HCT116 (cell line): ENCODE measurements around the gene MYLK. TPM values are rescaled to one million over a fixed set of nuclear protein-coding genes. Genes with fewer than 3 reads are reported as not detected.

Experiments used
- ATAC-seq: fragments of 200-7000 bp; cut with Tn5 transposase; 2 replicates; pipeline ENCODE4 v1.9.1; 2020; ENCODE audit warnings: mild to moderate bottlenecking, moderate library complexity
- BruUV-seq: library from RNA; stranded (reverse); fragments of 400-500 nt; replicated peaks from 2 replicates; lab custom pipeline; 2021; lab: Mats Ljungman, UMichigan
- CTCF ChIA-PET: fragments of 300-600 bp; sonication (Branson Sonifier 250); formaldehyde crosslinking; loops from one replicate; lab custom pipeline; 2021; ENCODE audit warnings: antibody characterized with exemption; lab: Charles Lee
- POLR2A ChIA-PET: fragments of 300-600, 350-600 bp; sonication (Branson Sonifier 250); formaldehyde crosslinking; loops from one replicate; lab custom pipeline; 2021; ENCODE audit warnings: antibody characterized with exemption; lab: Charles Lee
- RAD21 ChIA-PET, 2 experiments: fragments of 300-600 bp; sonication (Branson Sonifier 250); formaldehyde crosslinking; loops; one replicate each; lab custom pipeline; 2023; ENCODE audit warnings: low total read pairs in 2 of 2; ENCODE audit not compliant: uncharacterized antibody in 2 of 2, unreplicated experiment in 2 of 2, low non-redundant PET in 1 of 2; lab: Charles Lee
- DNase-seq: peaks from one replicate; pipeline ENCODE4 v3.0.0-alpha.2; 2010; ENCODE audit warnings: low read depth, low spot score
- H2AFZ ChIP-seq: fragments of 200-600 bp; shearing (Covaris generic), sonication (generic); 2 replicates; pipeline ENCODE4 v1.6.1; 2017; ENCODE audit warnings: low read depth, mixed run types, mixed read lengths, antibody characterized with exemption, low read length; ENCODE audit not compliant: poor library complexity, severe bottlenecking
- H3K27ac ChIP-seq: 2 replicates; pipeline ENCODE4 v1.5.1; 2012; ENCODE audit warnings: low read depth, low read length
- H3K27me3 ChIP-seq: fragments of 200-600 bp; sonication (generic); 2 replicates; pipeline ENCODE4 v1.6.1; 2016; ENCODE audit warnings: mixed run types, low read length, mixed read lengths; ENCODE audit not compliant: insufficient read depth
- H3K36me3 ChIP-seq, 2 experiments: fragments of 200-500 bp in 1 of 2; fragments of 200-600 bp in 1 of 2; sonication (Bioruptor generic) in 1 of 2; sonication (generic) in 1 of 2; 2 replicates each; pipeline versions ENCODE4 v1.5.1 to v1.6.1; 2014 to 2016; ENCODE audit warnings: low read length in 2 of 2, inconsistent platforms in 1 of 2, mixed read lengths in 1 of 2, mixed run types in 1 of 2; ENCODE audit not compliant: insufficient read depth in 2 of 2, control insufficient read depth in 1 of 2
- H3K4me1 ChIP-seq, 2 experiments: fragments of 200-600 bp in 1 of 2; sonication (generic) in 1 of 2; 2 replicates each; pipeline versions ENCODE4 v1.5.1 to v1.6.1; 2012 to 2017; ENCODE audit warnings: low read length in 2 of 2, inconsistent platforms in 1 of 2, mild to moderate bottlenecking in 1 of 2, mixed read lengths in 1 of 2, mixed run types in 1 of 2, moderate library complexity in 1 of 2; ENCODE audit not compliant: insufficient read depth in 2 of 2, control insufficient read depth in 1 of 2
- H3K4me2 ChIP-seq: fragments of 200-600 bp; sonication (generic); 2 replicates; pipeline ENCODE4 v1.6.1; 2017; ENCODE audit warnings: mixed run types, low read length, mixed read lengths
- H3K4me3 ChIP-seq, 2 experiments: fragments of 200-600 bp in 1 of 2; sonication (generic) in 1 of 2; replicated peaks in 1 of 2; 2 replicates each; pipeline ENCODE4 v1.5.1; 2011 to 2016; ENCODE audit warnings: low read length in 2 of 2, control low read depth in 1 of 2, low read depth in 1 of 2, mild to moderate bottlenecking in 1 of 2, mixed read lengths in 1 of 2, mixed run types in 1 of 2
- H3K79me2 ChIP-seq: fragments of 200-600 bp; sonication (generic); 2 replicates; pipeline ENCODE4 v1.6.1; 2017; ENCODE audit warnings: mild to moderate bottlenecking, mixed run types, low read length, moderate library complexity, mixed read lengths; ENCODE audit not compliant: insufficient read depth
- H3K9ac ChIP-seq: fragments of 200-600 bp; sonication (generic); 2 replicates; pipeline ENCODE4 v1.6.1; 2016; ENCODE audit warnings: low read length, mixed read lengths
- H3K9me2 ChIP-seq: fragments of 200-600 bp; sonication (generic), shearing (Covaris generic); 2 replicates; pipeline ENCODE4 v1.6.1; 2017; ENCODE audit warnings: mixed run types, mild to moderate bottlenecking, moderate library complexity; ENCODE audit not compliant: insufficient read depth
- H3K9me3 ChIP-seq, 2 experiments: fragments of 200-500 bp in 1 of 2; fragments of 200-600 bp in 1 of 2; sonication (Bioruptor generic) in 1 of 2; sonication (generic) in 1 of 2; 2 replicates each; pipeline ENCODE4 v1.6.1; 2014 to 2017; ENCODE audit warnings: low read length in 2 of 2, mixed read lengths in 2 of 2, inconsistent platforms in 1 of 2, low read depth in 1 of 2, mild to moderate bottlenecking in 1 of 2, mixed run types in 1 of 2, moderate library complexity in 1 of 2; ENCODE audit not compliant: control insufficient read depth in 1 of 2, insufficient read depth in 1 of 2
- H4K20me1 ChIP-seq: fragments of 200-600 bp; sonication (generic), shearing (Covaris generic); 2 replicates; pipeline ENCODE4 v1.6.1; 2017; ENCODE audit warnings: mixed run types, mild to moderate bottlenecking, moderate library complexity; ENCODE audit not compliant: insufficient read depth
- CBX3 ChIP-seq: IDR thresholded peaks from 2 replicates; pipeline ENCODE4 v1.6.1; 2012; ENCODE audit warnings: low read depth
- EGR1 ChIP-seq: IDR thresholded peaks from 2 replicates; pipeline ENCODE4 v1.6.1; 2012; ENCODE audit warnings: low read depth
- ELF1 ChIP-seq: IDR thresholded peaks from 2 replicates; pipeline ENCODE4 v1.6.1; 2012; ENCODE audit warnings: low read depth, borderline replicate concordance
- EZH2phosphoT487 ChIP-seq: fragments of 200-600 bp; IDR thresholded peaks from 2 replicates; pipeline ENCODE4 v1.6.1; 2018; ENCODE audit warnings: antibody characterized with exemption, borderline replicate concordance
- JUND ChIP-seq: IDR thresholded peaks from 2 replicates; pipeline ENCODE4 v1.6.1; 2012
- POLR2A ChIP-seq: IDR thresholded peaks from 2 replicates; pipeline ENCODE4 v1.7.0; 2011; ENCODE audit warnings: borderline replicate concordance; ENCODE audit not compliant: insufficient read depth, insufficient read length; ENCODE audit errors: extremely low read depth
- POLR2AphosphoS5 ChIP-seq: IDR thresholded peaks from 2 replicates; pipeline ENCODE4 v1.6.1; 2011; ENCODE audit warnings: mild to moderate bottlenecking, low read depth, low read length, moderate library complexity
- SIN3A ChIP-seq: IDR thresholded peaks from 2 replicates; pipeline ENCODE4 v1.6.1; 2012; ENCODE audit warnings: low read depth
- YY1 ChIP-seq: IDR thresholded peaks from 2 replicates; pipeline ENCODE4 v1.6.1; 2011; ENCODE audit warnings: low read length, low read depth, moderate library complexity, mild to moderate bottlenecking; ENCODE audit not compliant: insufficient replicate concordance; ENCODE audit errors: extremely low read depth
- ZFX ChIP-seq: fragments of 450-650 bp; IDR thresholded peaks from 2 replicates; pipeline ENCODE4 v1.6.1; 2017
- ZNF274 ChIP-seq: fragments of 200-500 bp; sonication (Bioruptor generic); IDR thresholded peaks from 2 replicates; pipeline ENCODE4 v1.6.1; 2014; ENCODE audit warnings: mild to moderate bottlenecking, low read depth, low read length, inconsistent platforms
- intact Hi-C: fragments of 100-400 bp; cut with micrococcal nuclease; formaldehyde crosslinking; loops from 2 replicates; pipeline ENCODE4 v1.10.0; 2022
- total RNA-seq: library from RNA; stranded (reverse); gene quantifications from one replicate; pipeline ENCODE4 v1.2.1, GENCODE V29; 2021; ENCODE audit not compliant: unreplicated experiment
- TF ChIP-seq, protein P1 (sequence below): IDR thresholded peaks from 2 replicates; pipeline ENCODE4 v1.6.1; 2012; ENCODE audit warnings: low read depth
- TF ChIP-seq, protein P2 (sequence below), 3 experiments: fragments of 200-600 bp in 1 of 3; sonication (generic) in 1 of 3; IDR thresholded peaks in 2 of 3; conservative IDR thresholded peaks in 1 of 3; 2 replicates each; pipeline ENCODE4 v1.5.1; 2012 to 2017; ENCODE audit warnings: low read depth in 2 of 3, low read length in 2 of 3, antibody characterized with exemption in 1 of 3, borderline replicate concordance in 1 of 3, control low read depth in 1 of 3, mild to moderate bottlenecking in 1 of 3, mixed read lengths in 1 of 3, mixed run types in 1 of 3, moderate library complexity in 1 of 3; ENCODE audit not compliant: insufficient read depth in 1 of 3

Gene MYLK
- total RNA-seq, 1 experiment from 2014 or later = 3.8 TPM

- H3K4me2 ChIP-seq = no peak overlapping the region
- no peak for ATAC-seq
- BruUV-seq = no TSS peak
- H3K27ac ChIP-seq = no peak overlapping the region
- H3K4me3 ChIP-seq = no peak overlapping the region
- no peaks in the 10 kb centered on the region for H3K27me3 ChIP-seq
- no peak for DNase-seq
- TF ChIP-seq EZH2phosphoT487 = no peak
- TF ChIP-seq, protein P1, sequence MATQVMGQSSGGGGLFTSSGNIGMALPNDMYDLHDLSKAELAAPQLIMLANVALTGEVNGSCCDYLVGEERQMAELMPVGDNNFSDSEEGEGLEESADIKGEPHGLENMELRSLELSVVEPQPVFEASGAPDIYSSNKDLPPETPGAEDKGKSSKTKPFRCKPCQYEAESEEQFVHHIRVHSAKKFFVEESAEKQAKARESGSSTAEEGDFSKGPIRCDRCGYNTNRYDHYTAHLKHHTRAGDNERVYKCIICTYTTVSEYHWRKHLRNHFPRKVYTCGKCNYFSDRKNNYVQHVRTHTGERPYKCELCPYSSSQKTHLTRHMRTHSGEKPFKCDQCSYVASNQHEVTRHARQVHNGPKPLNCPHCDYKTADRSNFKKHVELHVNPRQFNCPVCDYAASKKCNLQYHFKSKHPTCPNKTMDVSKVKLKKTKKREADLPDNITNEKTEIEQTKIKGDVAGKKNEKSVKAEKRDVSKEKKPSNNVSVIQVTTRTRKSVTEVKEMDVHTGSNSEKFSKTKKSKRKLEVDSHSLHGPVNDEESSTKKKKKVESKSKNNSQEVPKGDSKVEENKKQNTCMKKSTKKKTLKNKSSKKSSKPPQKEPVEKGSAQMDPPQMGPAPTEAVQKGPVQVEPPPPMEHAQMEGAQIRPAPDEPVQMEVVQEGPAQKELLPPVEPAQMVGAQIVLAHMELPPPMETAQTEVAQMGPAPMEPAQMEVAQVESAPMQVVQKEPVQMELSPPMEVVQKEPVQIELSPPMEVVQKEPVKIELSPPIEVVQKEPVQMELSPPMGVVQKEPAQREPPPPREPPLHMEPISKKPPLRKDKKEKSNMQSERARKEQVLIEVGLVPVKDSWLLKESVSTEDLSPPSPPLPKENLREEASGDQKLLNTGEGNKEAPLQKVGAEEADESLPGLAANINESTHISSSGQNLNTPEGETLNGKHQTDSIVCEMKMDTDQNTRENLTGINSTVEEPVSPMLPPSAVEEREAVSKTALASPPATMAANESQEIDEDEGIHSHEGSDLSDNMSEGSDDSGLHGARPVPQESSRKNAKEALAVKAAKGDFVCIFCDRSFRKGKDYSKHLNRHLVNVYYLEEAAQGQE = no peak
- TF ChIP-seq YY1 = no peak
- TF ChIP-seq JUND = no peak
- no peak for TF ChIP-seq ZNF274
- TF ChIP-seq EGR1 = no peak
- no peak for TF ChIP-seq CBX3
- no peak for TF ChIP-seq POLR2A
- no peak for TF ChIP-seq ZFX
- TF ChIP-seq ELF1 = no peak
- TF ChIP-seq, protein P2, sequence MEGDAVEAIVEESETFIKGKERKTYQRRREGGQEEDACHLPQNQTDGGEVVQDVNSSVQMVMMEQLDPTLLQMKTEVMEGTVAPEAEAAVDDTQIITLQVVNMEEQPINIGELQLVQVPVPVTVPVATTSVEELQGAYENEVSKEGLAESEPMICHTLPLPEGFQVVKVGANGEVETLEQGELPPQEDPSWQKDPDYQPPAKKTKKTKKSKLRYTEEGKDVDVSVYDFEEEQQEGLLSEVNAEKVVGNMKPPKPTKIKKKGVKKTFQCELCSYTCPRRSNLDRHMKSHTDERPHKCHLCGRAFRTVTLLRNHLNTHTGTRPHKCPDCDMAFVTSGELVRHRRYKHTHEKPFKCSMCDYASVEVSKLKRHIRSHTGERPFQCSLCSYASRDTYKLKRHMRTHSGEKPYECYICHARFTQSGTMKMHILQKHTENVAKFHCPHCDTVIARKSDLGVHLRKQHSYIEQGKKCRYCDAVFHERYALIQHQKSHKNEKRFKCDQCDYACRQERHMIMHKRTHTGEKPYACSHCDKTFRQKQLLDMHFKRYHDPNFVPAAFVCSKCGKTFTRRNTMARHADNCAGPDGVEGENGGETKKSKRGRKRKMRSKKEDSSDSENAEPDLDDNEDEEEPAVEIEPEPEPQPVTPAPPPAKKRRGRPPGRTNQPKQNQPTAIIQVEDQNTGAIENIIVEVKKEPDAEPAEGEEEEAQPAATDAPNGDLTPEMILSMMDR (IDR thresholded peaks at IDR 0.05 in 2 of 3, conservative IDR thresholded peaks at IDR 0.05 in 1 of 3; ENCODE audit: borderline replicate concordance in 1 of 3, insufficient read depth in 1 of 3, low read depth in 2 of 3, low read length in 2 of 3) = no peak
- no peak for TF ChIP-seq SIN3A
- TF ChIP-seq POLR2AphosphoS5 = no peak
- H4K20me1 ChIP-seq = no peaks in the 10 kb centered on the region
- ChIA-PET CTCF (no interaction called here), POLR2A (no interaction called here), RAD21 (no interaction called here)
- H3K9me3 ChIP-seq = no peaks in the 10 kb centered on the region
- no peak overlapping the region for H2AFZ ChIP-seq
- H3K9ac ChIP-seq = no peak overlapping the region
- H3K79me2 ChIP-seq = no peaks in the 10 kb centered on the region
- peaks cover 0 to 17% of the 10 kb centered on the region in 2 experiments; a peak in 3 of 4 replicates for H3K4me1 ChIP-seq
- no peaks in the 10 kb centered on the region for H3K9me2 ChIP-seq
- intact Hi-C loops = no loop called here
- no peaks in the 10 kb centered on the region for H3K36me3 ChIP-seq
Observed at GRCh38 chr3:123637131-123637530, 247.0 kb downstream of the MYLK start.
